Cortex of kidney (tissue), 1 donor: ENCODE results near the gene ATP10A.

Experiments used
- DNase-seq: peaks from one replicate; lab custom pipeline; 2025; lab: John Stamatoyannopoulos, UW

ATP10A gene

GRCh38 chr15:25717457-25718168 is 145.5 kb downstream of the ATP10A start:
- no peak for DNase-seq

- no peak for DNase-seq
Observed at GRCh38 chr15:25717127-25717456, 146.0 kb downstream of the ATP10A start.

- no peak for DNase-seq
Observed at GRCh38 chr15:25716414-25717126, 146.6 kb downstream of the ATP10A start.

GRCh38 chr15:25715536-25716413 is 147.4 kb downstream of the ATP10A start:
- no peak for DNase-seq

- no peak for DNase-seq
Observed at GRCh38 chr15:25714538-25714840, 148.6 kb downstream of the ATP10A start.

GRCh38 chr15:25713736-25714537 is 149.2 kb downstream of the ATP10A start:
- DNase-seq, result no peak

GRCh38 chr15:25712961-25713355 is 150.2 kb downstream of the ATP10A start:
- no peak for DNase-seq

- DNase-seq, result no peak
Observed at GRCh38 chr15:25712192-25712960, 150.8 kb downstream of the ATP10A start.

- DNase-seq, result no peak
Observed at GRCh38 chr15:25711691-25712090, 151.4 kb downstream of the ATP10A start.

GRCh38 chr15:25711164-25711563 is 152.0 kb downstream of the ATP10A start:
- DNase-seq, result no peak

- no peak for DNase-seq
Observed at GRCh38 chr15:25710184-25710583, 152.9 kb downstream of the ATP10A start.

- DNase-seq, result no peak
Observed at GRCh38 chr15:25709437-25710159, 153.5 kb downstream of the ATP10A start.

- no peak for DNase-seq
Observed at GRCh38 chr15:25708391-25708790, 154.7 kb downstream of the ATP10A start.

GRCh38 chr15:25707656-25708365 is 155.3 kb downstream of the ATP10A start:
- no peak for DNase-seq

GRCh38 chr15:25706176-25706955 is 156.8 kb downstream of the ATP10A start:
- no peak for DNase-seq

GRCh38 chr15:25705433-25706115 is 157.6 kb downstream of the ATP10A start:
- DNase-seq, result no peak

- DNase-seq, result no peak
Observed at GRCh38 chr15:25703726-25704125, 159.4 kb downstream of the ATP10A start.

- DNase-seq, result no peak
Observed at GRCh38 chr15:25701721-25702465, 161.2 kb downstream of the ATP10A start.
